ENCODE measurements around the gene GALNT10. TPM values are rescaled to one million over a fixed set of nuclear protein-coding genes. Genes with fewer than 3 reads are reported as not detected.

Gene GALNT10
- total RNA-seq, 1 experiment from 2014 or later, result 23.4 TPM

GRCh38 chr5:154386952-154387629, 196.6 kb downstream of the GALNT10 start:
- ChIA-PET CTCF (interaction anchor here (0.8 kb wide), 1 partner anchor 190 kb away, joined by 3 read pairs; no protein-coding TSS in a partner anchor), POLR2A (no interaction called here)
- Histone ChIP-seq H3K36me3 (ENCODE audit: control insufficient read depth, insufficient read depth, low read length) (no peaks in the 10 kb centered on the region; the same call in 1 of the 2 replicates), H3K27me3 (replicated peaks; ENCODE audit: control insufficient read depth, insufficient read depth, low read length) (no peaks in the 10 kb centered on the region), H3K9me3 (no peaks in the 10 kb centered on the region), H3K4me1 (peaks cover 11% of the 10 kb centered on the region; the same call in 1 of the 2 replicates), H3K4me3 (ENCODE audit: low read depth, low read length) (no peak overlapping the region)
- Mint-ChIP-seq H3K27me3 (ENCODE audit: insufficient read depth, unreplicated experiment) (no peaks in the 10 kb centered on the region), H3K36me3 (ENCODE audit: insufficient read depth, unreplicated experiment) (no peaks in the 10 kb centered on the region), H3K27ac (ENCODE audit: unreplicated experiment) (no peak overlapping the region), H3K4me3 (ENCODE audit: unreplicated experiment) (no peak overlapping the region), H3K9me3 (ENCODE audit: unreplicated experiment) (no peaks in the 10 kb centered on the region), H3K4me1 (ENCODE audit: low read depth, unreplicated experiment) (peaks cover 10% of the 10 kb centered on the region)
- DNase-seq, result no peak
- no TSS peak for BruUV-seq (replicated peaks)
- no peak for TF ChIP-seq CTCF (IDR thresholded peaks at IDR 0.05; ENCODE audit: insufficient read depth in 1 of 2, low read depth in 1 of 2, low read length in 1 of 2, severe bottlenecking in 1 of 2, unreplicated experiment in 1 of 2)
- intact Hi-C loops (cut with micrococcal nuclease; ENCODE audit: unreplicated experiment), result loop anchor here (5.0 kb wide), 1 partner anchor 100 kb away; no protein-coding TSS in a partner anchor

- ChIA-PET CTCF (no interaction called here), POLR2A (no interaction called here)
- Histone ChIP-seq H3K9me3 (no peaks in the 10 kb centered on the region), H3K4me1 (peaks cover 11% of the 10 kb centered on the region; the same call in 1 of the 2 replicates), H3K27me3 (replicated peaks; ENCODE audit: control insufficient read depth, insufficient read depth, low read length) (no peaks in the 10 kb centered on the region), H3K4me3 (ENCODE audit: low read depth, low read length) (no peak overlapping the region), H3K36me3 (ENCODE audit: control insufficient read depth, insufficient read depth, low read length) (no peaks in the 10 kb centered on the region; the same call in 1 of the 2 replicates)
- DNase-seq, result no peak
- no peak for TF ChIP-seq CTCF (IDR thresholded peaks at IDR 0.05; ENCODE audit: insufficient read depth in 1 of 2, low read depth in 1 of 2, low read length in 1 of 2, severe bottlenecking in 1 of 2, unreplicated experiment in 1 of 2)
- no peak overlapping the region for H3K27ac Mint-ChIP-seq (ENCODE audit: unreplicated experiment)
- peaks cover 10% of the 10 kb centered on the region for H3K4me1 Mint-ChIP-seq (ENCODE audit: low read depth, unreplicated experiment)
- no peaks in the 10 kb centered on the region for H3K9me3 Mint-ChIP-seq (ENCODE audit: unreplicated experiment)
- no peaks in the 10 kb centered on the region for H3K27me3 Mint-ChIP-seq (ENCODE audit: insufficient read depth, unreplicated experiment)
- no peaks in the 10 kb centered on the region for H3K36me3 Mint-ChIP-seq (ENCODE audit: insufficient read depth, unreplicated experiment)
- intact Hi-C loops (cut with micrococcal nuclease; ENCODE audit: unreplicated experiment), result loop anchor here (5.0 kb wide), 1 partner anchor 102 kb away; no protein-coding TSS in a partner anchor
- no TSS peak for BruUV-seq (replicated peaks)
- H3K4me3 Mint-ChIP-seq (ENCODE audit: unreplicated experiment), result no peak overlapping the region
Observed at GRCh38 chr5:154388842-154389241, 198.3 kb downstream of the GALNT10 start.

GRCh38 chr5:154390096-154390495, 199.6 kb downstream of the GALNT10 start:
- TF ChIP-seq CTCF (IDR thresholded peaks at IDR 0.05; ENCODE audit: insufficient read depth in 1 of 2, low read depth in 1 of 2, low read length in 1 of 2, severe bottlenecking in 1 of 2, unreplicated experiment in 1 of 2), result no peak
- no peaks in the 10 kb centered on the region for H3K36me3 Mint-ChIP-seq (ENCODE audit: insufficient read depth, unreplicated experiment)
- no peaks in the 10 kb centered on the region for H3K9me3 ChIP-seq
- intact Hi-C loops (cut with micrococcal nuclease; ENCODE audit: unreplicated experiment), result no loop called here
- no TSS peak for BruUV-seq (replicated peaks)
- H3K36me3 ChIP-seq (ENCODE audit: control insufficient read depth, insufficient read depth, low read length), result no peaks in the 10 kb centered on the region; the same call in 1 of the 2 replicates
- H3K27me3 Mint-ChIP-seq (ENCODE audit: insufficient read depth, unreplicated experiment), result no peaks in the 10 kb centered on the region
- H3K4me1 ChIP-seq, result peaks cover 11% of the 10 kb centered on the region; the same call in 1 of the 2 replicates
- no peak overlapping the region for H3K27ac Mint-ChIP-seq (ENCODE audit: unreplicated experiment)
- H3K4me1 Mint-ChIP-seq (ENCODE audit: low read depth, unreplicated experiment), result peaks cover 9% of the 10 kb centered on the region
- no peak overlapping the region for H3K4me3 ChIP-seq (ENCODE audit: low read depth, low read length)
- ChIA-PET POLR2A (no interaction called here), CTCF (no interaction called here)
- no peak overlapping the region for H3K4me3 Mint-ChIP-seq (ENCODE audit: unreplicated experiment)
- no peaks in the 10 kb centered on the region for H3K9me3 Mint-ChIP-seq (ENCODE audit: unreplicated experiment)
- H3K27me3 ChIP-seq (replicated peaks; ENCODE audit: control insufficient read depth, insufficient read depth, low read length), result no peaks in the 10 kb centered on the region
- no peak for DNase-seq
